Spleen (tissue), 13 donors: ENCODE data around the gene POMT2. TPM values are rescaled to one million over a fixed set of nuclear protein-coding genes. Genes with fewer than 3 reads are reported as not detected.

Experiments
- DNase-seq: peaks from one replicate; pipeline ENCODE4 v3.0.0-alpha.2; 2020
- H3K27ac ChIP-seq, 8 donors: fragments of 200-600 bp; sonication (generic) in 7 of 8; 1 replicate in 4 of 8; 2 replicates in 4 of 8; pipeline versions ENCODE4 v1.5.0 to v1.8.0; 2016 to 2021; ENCODE audit warnings: inconsistent platforms in 4 of 8, mild to moderate bottlenecking in 4 of 8, moderate library complexity in 1 of 8
- H3K27me3 ChIP-seq, 7 donors: fragments of 200-600 bp; sonication (generic) in 6 of 7; replicated peaks in 1 of 7; 1 replicate in 4 of 7; 2 replicates in 3 of 7; pipeline versions ENCODE4 v1.5.0 to v1.8.0; 2016 to 2021; ENCODE audit warnings: inconsistent platforms in 3 of 7, mild to moderate bottlenecking in 1 of 7
- H3K36me3 ChIP-seq, 6 donors: fragments of 200-600 bp; sonication (generic) in 5 of 6; 1 replicate in 4 of 6; 2 replicates in 2 of 6; pipeline versions ENCODE4 v1.5.0 to v1.8.0; 2016 to 2021; ENCODE audit warnings: inconsistent platforms in 2 of 6
- H3K4me1 ChIP-seq, 6 donors: fragments of 200-600 bp; sonication (generic) in 5 of 6; 1 replicate in 3 of 6; 2 replicates in 3 of 6; pipeline versions ENCODE4 v1.5.0 to v1.8.0; 2016 to 2021; ENCODE audit warnings: inconsistent platforms in 3 of 6
- H3K4me3 ChIP-seq, 8 donors: fragments of 200-600 bp; sonication (generic) in 7 of 8; 1 replicate in 4 of 8; 2 replicates in 4 of 8; pipeline versions ENCODE4 v1.5.0 to v1.8.0; 2016 to 2021; ENCODE audit warnings: inconsistent platforms in 4 of 8, mild to moderate bottlenecking in 4 of 8, moderate library complexity in 2 of 8
- H3K9me3 ChIP-seq, 8 donors: fragments of 200-600 bp; sonication (generic) in 7 of 8; 1 replicate in 4 of 8; 2 replicates in 4 of 8; pipeline versions ENCODE4 v1.5.0 to v1.8.0; 2016 to 2021; ENCODE audit warnings: inconsistent platforms in 4 of 8
- POLR2A ChIP-seq, 3 donors: fragments of 450-650 bp; IDR thresholded peaks; one replicate each; pipeline ENCODE4 v1.5.1; 2017; ENCODE audit warnings: antibody characterized with exemption in 3 of 3, mild to moderate bottlenecking in 1 of 3
- POLR2AphosphoS5 ChIP-seq, 3 donors: sonication (generic); formaldehyde crosslinking; IDR thresholded peaks; one replicate each; pipeline ENCODE4 v1.5.1; 2017; ENCODE audit warnings: antibody characterized with exemption in 3 of 3
- WGBS, 5 donors: extraction: QIAGEN DNeasy Blood & Tissue Kit in 3 of 5; methylation state at CpG; one replicate each; pipeline versions ENCODE4 v1.1.5 to v1.1.7; 2013 to 2018; 5-methylcytosine and 5-hydroxymethylcytosine counted together
- intact Hi-C: fragments of 100-400 bp; cut with DNase I; formaldehyde crosslinking; loops from one replicate; pipeline ENCODE4 v1.15.0; 2023; ENCODE audit warnings: low total_unique reads
- long read RNA-seq, 2 donors: transcript quantifications; one replicate each; lab custom pipeline, GENCODE V29; 2026
- polyA plus RNA-seq, 3 donors: library from polyadenylated mRNA; stranded (reverse); fragments of 200-250 nt; gene quantifications; one replicate each; pipeline ENCODE4 v1.2.1, GENCODE V29; 2013
- total RNA-seq, 7 donors: library from RNA; depleted of rRNA in 3 of 7; stranded (reverse); fragments of >200 nt in 3 of 7; fragmentation: NEBNext Ultra II Directional in 4 of 7; extraction: Animal tissue kit (Norgen Biotek cat#: 25700) in 4 of 7; gene quantifications; one replicate each; pipeline versions ENCODE4 v1.1.0 to v1.2.1, GENCODE V29; 2016 to 2021
- TF ChIP-seq, protein P1 (sequence below), 11 experiments: fragments of 200-600 bp in 7 of 11; fragments of 450-650 bp in 4 of 11; sonication (generic) in 4 of 11; IDR thresholded peaks in 8 of 11; conservative IDR thresholded peaks in 3 of 11; 1 replicate in 7 of 11; 2 replicates in 4 of 11; pipeline versions ENCODE4 v1.4.0 to v1.8.0; 2016 to 2021; ENCODE audit warnings: antibody characterized with exemption in 11 of 11, inconsistent platforms in 4 of 11, mild to moderate bottlenecking in 1 of 11
- donor health status: healthy with polysubstance abuse.
- donor health status: DM: no; HTN: no; CAD: no; lungs with moderate emphysema.
- donor health status: DM: no; HTN: no; CAD: no.
- donor health status: Bipolar disorder and iron deficiency.
- donor health status: healthy.
- donor health status: DM: no; HTN: no; CAD: no.
- donor health status: DM: yes; HTN: yes; CAD: no.

Gene POMT2, protein sequence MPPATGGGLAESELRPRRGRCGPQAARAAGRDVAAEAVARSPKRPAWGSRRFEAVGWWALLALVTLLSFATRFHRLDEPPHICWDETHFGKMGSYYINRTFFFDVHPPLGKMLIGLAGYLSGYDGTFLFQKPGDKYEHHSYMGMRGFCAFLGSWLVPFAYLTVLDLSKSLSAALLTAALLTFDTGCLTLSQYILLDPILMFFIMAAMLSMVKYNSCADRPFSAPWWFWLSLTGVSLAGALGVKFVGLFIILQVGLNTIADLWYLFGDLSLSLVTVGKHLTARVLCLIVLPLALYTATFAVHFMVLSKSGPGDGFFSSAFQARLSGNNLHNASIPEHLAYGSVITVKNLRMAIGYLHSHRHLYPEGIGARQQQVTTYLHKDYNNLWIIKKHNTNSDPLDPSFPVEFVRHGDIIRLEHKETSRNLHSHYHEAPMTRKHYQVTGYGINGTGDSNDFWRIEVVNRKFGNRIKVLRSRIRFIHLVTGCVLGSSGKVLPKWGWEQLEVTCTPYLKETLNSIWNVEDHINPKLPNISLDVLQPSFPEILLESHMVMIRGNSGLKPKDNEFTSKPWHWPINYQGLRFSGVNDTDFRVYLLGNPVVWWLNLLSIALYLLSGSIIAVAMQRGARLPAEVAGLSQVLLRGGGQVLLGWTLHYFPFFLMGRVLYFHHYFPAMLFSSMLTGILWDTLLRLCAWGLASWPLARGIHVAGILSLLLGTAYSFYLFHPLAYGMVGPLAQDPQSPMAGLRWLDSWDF
- total RNA-seq (10 to 100 TPM; 10.1 to 23.6 (median 18.8) TPM), polyA plus RNA-seq (10 to 100 TPM in 2 of 3 donors, 1 to 10 TPM in 1; 5.4 to 16.8 (median 16.4) TPM)
- long read RNA-seq, donor 1, partial matches to known transcripts = 0 of 1 reads
- long read RNA-seq, donor 1, other reads (novel, unspliced or antisense) = 0 of 1 reads
- long read RNA-seq, donor 2, full-length matches to known transcripts = 2 of 2 reads
- long read RNA-seq, donor 2, partial matches to known transcripts = 0 of 2 reads
- long read RNA-seq, donor 2, other reads (novel, unspliced or antisense) = 0 of 2 reads

- peak within 1 kb of the TSS; percentile 86 to 100 (median 100) for H3K4me3 ChIP-seq
- peaks cover 11 to 36% (median 19%) of the 10 kb centered on the region in 6 donors for H3K4me1 ChIP-seq
- 0 to 3% (median 1%) methylated on average over 20 to 69 of the region's 69 CpGs for whole genome bisulfite sequencing, 5 donors
- peak; percentile 86 to 91 (median 87) for TF ChIP-seq POLR2AphosphoS5 (IDR thresholded peaks at IDR 0.05)
- TF ChIP-seq, protein P1, sequence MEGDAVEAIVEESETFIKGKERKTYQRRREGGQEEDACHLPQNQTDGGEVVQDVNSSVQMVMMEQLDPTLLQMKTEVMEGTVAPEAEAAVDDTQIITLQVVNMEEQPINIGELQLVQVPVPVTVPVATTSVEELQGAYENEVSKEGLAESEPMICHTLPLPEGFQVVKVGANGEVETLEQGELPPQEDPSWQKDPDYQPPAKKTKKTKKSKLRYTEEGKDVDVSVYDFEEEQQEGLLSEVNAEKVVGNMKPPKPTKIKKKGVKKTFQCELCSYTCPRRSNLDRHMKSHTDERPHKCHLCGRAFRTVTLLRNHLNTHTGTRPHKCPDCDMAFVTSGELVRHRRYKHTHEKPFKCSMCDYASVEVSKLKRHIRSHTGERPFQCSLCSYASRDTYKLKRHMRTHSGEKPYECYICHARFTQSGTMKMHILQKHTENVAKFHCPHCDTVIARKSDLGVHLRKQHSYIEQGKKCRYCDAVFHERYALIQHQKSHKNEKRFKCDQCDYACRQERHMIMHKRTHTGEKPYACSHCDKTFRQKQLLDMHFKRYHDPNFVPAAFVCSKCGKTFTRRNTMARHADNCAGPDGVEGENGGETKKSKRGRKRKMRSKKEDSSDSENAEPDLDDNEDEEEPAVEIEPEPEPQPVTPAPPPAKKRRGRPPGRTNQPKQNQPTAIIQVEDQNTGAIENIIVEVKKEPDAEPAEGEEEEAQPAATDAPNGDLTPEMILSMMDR (IDR thresholded peaks at IDR 0.05 in 8 of 11, conservative IDR thresholded peaks at IDR 0.05 in 3 of 11) = peak in 10 of 11 experiments; percentile 18 to 75 (median 58)
- peak in 1 of 3 donors; percentile 33 for TF ChIP-seq POLR2A (IDR thresholded peaks at IDR 0.05)
- intact Hi-C loops = no loop called here
- H3K9me3 ChIP-seq = no peaks in the 10 kb centered on the region
- no peaks in the 10 kb centered on the region for H3K36me3 ChIP-seq
- peak; percentile 98 for DNase-seq
- peak within 1 kb of the TSS; percentile 95 to 99 (median 96) for H3K27ac ChIP-seq
- no peaks in the 10 kb centered on the region for H3K27me3 ChIP-seq
These were observed at the start of gene POMT2 for GRCh38 chr14:77320238-77320935. POMT2 (minus strand) TSS chr14:77320883; CDS start chr14:77320681, 202 bp downstream.

DNA sequence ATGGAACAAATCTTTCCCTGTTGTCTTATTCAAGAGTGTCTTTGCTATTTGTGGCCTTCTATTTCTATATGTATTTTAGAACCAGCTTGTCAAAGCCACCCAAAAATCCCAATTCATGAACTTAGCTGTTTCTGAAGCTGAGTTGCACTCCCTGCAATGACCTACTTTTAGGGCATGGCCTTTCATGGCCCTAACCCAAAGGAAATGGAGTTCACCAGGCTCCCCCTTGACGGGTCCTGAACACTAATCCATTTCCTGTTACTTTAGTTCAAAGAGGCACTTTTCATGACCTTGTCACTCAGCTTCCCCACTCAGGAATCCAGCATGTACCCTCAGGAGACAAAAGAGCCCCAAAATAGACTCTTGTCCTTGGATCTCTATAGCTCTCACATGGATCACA lies 48.6 kb upstream of the POMT2 start:
- Histone ChIP-seq H3K27ac (peak overlapping the region in 2 of 8 donors; percentile 3 to 7), H3K4me1 (peaks cover 4 to 73% (median 31%) of the 10 kb centered on the region in 6 donors), H3K27me3 (no peaks in the 10 kb centered on the region), H3K36me3 (peaks cover 0 to 4% (median 0%) of the 10 kb centered on the region in 6 donors), H3K4me3 (no peak overlapping the region), H3K9me3 (no peaks in the 10 kb centered on the region)
- 3 to 29% (median 15%) methylated on average over 1 of the region's 1 CpG for WGBS, 5 donors
- TF ChIP-seq POLR2A (IDR thresholded peaks at IDR 0.05) = no peak
- TF ChIP-seq, protein P1 (IDR thresholded peaks at IDR 0.05 in 8 of 11, conservative IDR thresholded peaks at IDR 0.05 in 3 of 11) = no peak
- no peak for TF ChIP-seq POLR2AphosphoS5 (IDR thresholded peaks at IDR 0.05)
- no peak for DNase-seq
- intact Hi-C loops = no loop called here

DNA sequence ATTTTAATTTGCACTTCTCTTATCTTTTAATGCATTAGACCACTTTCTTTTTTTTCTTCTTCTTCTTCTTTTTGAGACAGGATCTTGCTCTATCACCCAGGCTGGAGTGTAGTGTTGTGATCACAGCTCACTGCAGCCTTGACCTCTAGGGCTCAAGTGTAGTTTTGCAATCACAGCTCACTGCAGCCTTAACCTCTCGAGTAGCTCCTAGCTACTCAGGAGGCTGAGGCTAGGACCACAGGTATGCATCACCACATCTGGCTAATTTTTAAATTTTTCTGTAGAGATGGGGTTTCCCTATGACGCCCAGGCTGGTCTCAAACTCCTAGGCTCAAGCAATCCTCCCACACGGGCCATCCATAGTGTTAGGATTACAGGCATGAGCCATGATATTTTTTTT lies 43.5 kb upstream of the POMT2 start:
- Histone ChIP-seq H3K4me3 (no peak overlapping the region), H3K4me1 (peaks cover 0 to 50% (median 3%) of the 10 kb centered on the region in 6 donors), H3K27ac (no peak overlapping the region), H3K36me3 (peaks cover 0 to 10% (median 0%) of the 10 kb centered on the region in 6 donors), H3K27me3 (no peaks in the 10 kb centered on the region), H3K9me3 (no peaks in the 10 kb centered on the region)
- 72 to 86% (median 75%) methylated on average over 3 of the region's 3 CpGs for WGBS, 5 donors
- TF ChIP-seq POLR2A (IDR thresholded peaks at IDR 0.05) = no peak
- TF ChIP-seq, protein P1 (IDR thresholded peaks at IDR 0.05 in 8 of 11, conservative IDR thresholded peaks at IDR 0.05 in 3 of 11) = no peak
- no peak for TF ChIP-seq POLR2AphosphoS5 (IDR thresholded peaks at IDR 0.05)
- DNase-seq = no peak
- intact Hi-C loops = no loop called here
